Endometrial microvascular endothelial cells (primary cell): ENCODE measurements around the gene SRP68. TPM values are rescaled to one million over a fixed set of nuclear protein-coding genes. Genes with fewer than 3 reads are reported as not detected.

Experiments
- in situ Hi-C: cut with HindIII; loops from 2 replicates; pipeline ENCODE4 v1.10.0; 2017; ENCODE audit warnings: low sequenced_read_pairs, low pct_unique_long_range_greater_than_20kb; ENCODE audit errors: inconsistent ontology term
- total RNA-seq: library from RNA; depleted of rRNA; stranded (reverse); fragments of >200 nt; gene quantifications from one replicate; pipeline ENCODE4 v1.2.3, GENCODE V29; 2015; ENCODE audit errors: inconsistent ontology term

SRP68 gene
- total RNA-seq, 1 donor from 2014 or later, result 42.7 TPM

GRCh38 chr17:76026714-76027158, 45.6 kb downstream of the SRP68 start:
- in situ Hi-C loops, result no loop called here

- in situ Hi-C loops, result no loop called here
These were observed 47.0 kb downstream of the SRP68 start for GRCh38 chr17:76025294-76025693.

DNA sequence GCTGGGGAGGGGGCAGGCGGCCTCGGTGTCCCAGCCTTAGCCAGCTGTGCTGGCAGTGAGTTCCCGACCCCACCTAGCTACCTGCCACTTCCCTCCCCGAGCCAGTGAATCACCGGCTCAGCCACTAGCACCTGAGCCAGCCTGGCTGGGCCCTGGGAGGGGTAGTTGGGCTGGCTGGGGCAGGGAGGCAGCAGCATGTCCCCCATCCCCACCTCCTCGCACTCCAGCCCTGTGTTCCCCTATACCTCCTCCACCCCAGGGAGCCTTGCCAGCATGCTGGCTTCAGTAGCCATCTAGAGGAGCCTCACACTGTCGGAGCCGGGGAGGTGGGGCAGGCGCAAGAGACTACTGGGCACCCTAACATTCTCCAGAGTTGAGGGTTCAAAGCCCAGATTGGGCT, 48.0 kb downstream of the SRP68 start:
- in situ Hi-C loops, result no loop called here

DNA sequence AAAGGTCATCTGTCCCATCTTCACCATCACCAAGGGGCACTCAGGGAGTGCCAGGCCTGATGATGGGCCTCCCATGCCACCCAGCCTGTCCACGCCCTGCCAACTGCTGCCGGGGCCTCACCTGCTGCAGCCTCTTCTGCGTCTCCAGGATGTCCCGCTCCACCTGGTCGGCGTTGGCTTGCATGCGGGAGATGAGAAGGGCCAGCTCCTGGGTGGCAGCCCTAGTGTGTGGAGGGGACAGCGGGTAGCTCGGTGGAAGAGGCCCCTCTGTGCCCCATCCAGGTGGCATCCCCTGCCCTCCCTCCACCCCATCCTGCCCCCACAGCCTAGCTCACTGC, 48.4 kb downstream of the SRP68 start:
- in situ Hi-C loops, result no loop called here

DNA sequence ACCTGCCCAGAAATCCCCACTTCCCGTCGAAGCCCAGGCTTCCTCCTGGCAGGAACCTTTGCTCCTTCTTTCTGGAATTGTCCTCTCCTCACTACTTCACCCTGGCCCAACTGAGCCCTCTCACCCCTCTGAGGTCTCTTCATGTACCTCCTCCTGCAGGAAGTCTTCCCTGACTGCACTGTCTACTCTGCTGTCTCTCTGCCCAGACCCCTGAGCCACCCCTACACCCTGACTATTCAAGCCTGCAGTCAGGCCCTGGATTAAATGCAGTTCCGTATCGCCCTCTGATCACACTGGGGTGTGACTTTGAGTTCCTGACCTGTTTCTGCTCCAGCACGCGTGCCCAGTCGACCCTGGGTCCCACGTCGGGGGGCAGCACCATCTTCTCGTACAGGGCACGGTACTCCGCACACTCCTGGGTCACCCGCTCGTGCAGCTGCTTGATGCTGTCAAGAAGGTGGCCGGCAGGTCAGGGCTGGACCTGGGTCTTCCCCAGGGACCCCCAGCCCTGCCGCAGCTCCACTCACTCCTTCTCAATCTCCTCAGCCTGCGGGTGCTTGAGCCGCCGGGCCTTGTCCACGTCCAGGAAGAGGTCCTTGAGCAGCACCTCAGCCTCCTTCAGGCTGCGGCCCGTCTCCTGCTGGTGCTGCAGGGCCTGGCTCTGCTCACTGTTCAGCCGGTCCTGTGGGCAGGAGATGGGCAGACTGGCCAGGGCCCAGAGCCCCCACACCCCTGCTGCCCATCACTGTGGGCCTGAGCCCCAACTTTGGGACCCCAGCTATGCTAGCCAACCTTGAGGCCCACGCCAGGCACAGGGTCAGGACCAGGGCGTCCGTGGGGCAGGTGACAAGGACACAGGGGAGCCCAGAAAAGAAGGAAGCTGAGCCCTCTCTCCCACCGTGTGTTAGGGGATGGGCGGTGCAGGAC, 49.1 kb downstream of the SRP68 start:
- in situ Hi-C loops, result no loop called here

DNA sequence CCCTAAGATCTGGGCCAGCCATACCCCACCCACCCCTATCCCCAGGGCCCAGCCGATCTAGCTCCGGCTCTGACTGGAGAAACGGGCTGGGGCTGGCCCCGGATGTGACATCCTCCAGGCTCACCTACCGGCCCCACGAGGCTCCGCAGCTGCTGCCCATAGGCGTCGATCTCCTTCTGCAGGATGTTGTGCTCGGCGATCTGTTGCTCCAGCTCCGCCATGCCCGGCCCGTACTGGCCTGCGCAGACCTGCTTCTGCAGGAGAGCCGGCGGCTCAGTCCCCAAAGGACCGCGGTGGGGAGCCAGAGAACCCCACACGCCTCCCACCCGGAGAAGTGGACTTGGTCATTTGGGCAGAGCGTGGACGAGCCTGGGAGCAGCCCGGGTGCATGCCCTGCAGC, 50.0 kb downstream of the SRP68 start:
- in situ Hi-C loops, result no loop called here

DNA sequence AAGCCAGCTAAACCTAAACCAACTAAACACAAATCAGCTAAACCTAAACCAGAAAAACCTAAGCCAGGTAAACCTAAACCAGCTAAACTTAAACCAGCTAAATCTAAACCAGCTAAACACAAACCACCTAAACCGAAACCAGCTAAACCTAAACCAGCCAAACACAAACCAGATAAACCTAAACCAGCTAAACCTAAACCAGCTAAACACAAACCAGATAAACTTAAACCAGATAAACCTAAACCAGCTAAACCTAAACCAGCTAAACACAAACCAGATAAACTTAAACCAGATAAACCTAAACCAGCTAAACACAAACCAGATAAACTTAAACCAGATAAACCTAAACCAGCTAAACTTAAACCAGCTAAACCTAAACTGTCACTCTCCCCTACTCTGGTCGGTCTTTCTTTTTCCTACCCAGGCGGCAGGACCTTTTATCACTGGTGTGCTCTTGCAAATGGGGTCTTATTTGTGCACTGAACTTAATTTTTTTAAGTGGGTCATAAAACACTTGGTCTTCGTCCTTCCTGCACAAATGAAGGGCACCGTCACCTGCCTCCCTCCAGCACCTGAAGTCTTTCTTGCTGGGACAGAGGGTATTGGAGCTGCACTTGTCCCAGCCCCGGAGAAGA, 52.4 kb downstream of the SRP68 start:
- in situ Hi-C loops, result no loop called here

- in situ Hi-C loops, result no loop called here
These were observed 53.5 kb downstream of the SRP68 start for GRCh38 chr17:76018801-76019200.

DNA sequence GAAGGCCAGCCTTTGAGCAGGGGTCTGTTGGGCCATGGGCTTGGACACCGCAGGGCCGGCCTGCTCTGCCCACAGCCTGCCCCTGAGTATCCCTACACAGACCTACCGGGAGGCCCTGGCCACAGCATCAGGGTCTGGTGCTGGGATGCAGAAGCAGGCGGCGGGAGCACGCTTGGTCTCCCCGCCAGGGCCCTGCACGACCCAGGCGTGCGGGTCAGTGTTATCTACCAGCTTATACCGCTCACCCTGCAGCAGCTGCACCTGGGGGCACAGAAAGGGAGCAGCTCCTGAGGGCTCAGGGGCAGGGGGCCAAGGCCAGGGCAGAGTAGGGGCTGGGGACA, 54.0 kb downstream of the SRP68 start:
- in situ Hi-C loops, result no loop called here

DNA sequence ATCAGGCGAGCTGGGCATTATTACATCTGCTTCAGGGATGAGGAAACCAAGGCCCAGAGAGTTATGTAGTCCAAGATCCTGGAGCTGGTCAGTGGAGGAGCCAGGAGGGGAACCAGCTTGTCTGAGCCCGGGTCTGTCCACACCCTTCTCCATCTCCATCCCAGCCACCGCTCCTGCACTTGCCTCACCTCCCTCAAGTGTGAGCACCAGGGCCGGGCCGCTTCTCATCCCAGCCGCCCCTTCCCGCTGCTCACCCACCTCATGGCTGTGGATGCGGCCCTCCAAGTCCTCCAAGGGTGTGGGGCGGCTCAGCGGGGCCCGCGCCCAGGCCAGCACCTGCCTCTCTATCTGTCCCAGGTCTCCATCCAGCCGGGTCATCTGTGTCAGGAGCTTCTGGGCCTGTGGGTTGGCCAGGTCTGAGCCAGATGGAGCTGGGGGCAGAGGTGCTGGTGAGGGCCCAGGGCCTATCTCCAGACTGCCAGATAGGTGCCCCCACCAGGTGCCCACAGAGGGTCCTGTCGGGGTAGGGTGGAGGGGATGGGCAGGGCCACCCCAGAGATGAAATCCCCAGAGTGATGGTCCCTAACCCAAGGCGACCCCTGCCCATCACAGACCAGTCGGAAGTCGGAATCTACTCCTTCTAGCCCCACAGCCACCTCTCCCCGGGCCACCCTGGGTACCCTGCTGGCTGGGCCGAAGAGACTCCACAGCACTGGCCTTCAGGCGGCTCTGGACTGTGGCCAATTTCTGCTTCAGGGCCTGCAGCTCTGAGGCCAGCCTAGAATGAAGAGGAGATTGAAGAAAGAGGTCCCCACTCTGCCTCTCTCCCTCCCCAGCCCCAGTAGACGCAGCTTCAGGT, 54.6 kb downstream of the SRP68 start:
- in situ Hi-C loops, result no loop called here

- in situ Hi-C loops, result no loop called here
These were observed 57.4 kb downstream of the SRP68 start for GRCh38 chr17:76014925-76015261.

- in situ Hi-C loops, result no loop called here
These were observed 58.0 kb downstream of the SRP68 start for GRCh38 chr17:76014100-76014924.

GRCh38 chr17:76013377-76013932, 58.9 kb downstream of the SRP68 start:
- in situ Hi-C loops, result no loop called here

DNA sequence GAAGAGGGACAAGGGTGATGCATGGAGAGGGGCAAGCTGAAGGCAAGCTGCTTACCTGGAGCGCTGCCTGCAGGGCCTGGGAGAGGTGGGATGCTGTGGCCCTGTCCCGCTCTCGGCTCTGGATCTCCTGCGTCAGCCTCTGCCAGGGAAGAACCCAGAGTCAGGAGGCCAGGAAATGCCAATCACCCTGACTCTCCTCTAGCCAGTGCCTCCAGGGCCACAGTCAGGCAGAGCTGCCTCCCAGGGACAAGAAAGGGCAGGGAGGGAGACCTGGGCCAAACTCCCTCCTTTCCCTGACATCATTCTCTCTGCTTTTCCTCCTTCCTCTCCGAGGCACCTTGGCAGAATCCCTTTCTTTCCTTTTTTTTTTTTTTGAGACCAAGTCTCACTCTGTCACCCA, 60.4 kb downstream of the SRP68 start:
- in situ Hi-C loops, result no loop called here

GRCh38 chr17:76009969-76010661, 62.2 kb downstream of the SRP68 start:
- in situ Hi-C loops, result no loop called here

GRCh38 chr17:76009447-76009846, 62.9 kb downstream of the SRP68 start:
- in situ Hi-C loops, result no loop called here

GRCh38 chr17:76008630-76009425, 63.5 kb downstream of the SRP68 start:
- in situ Hi-C loops, result no loop called here
